SU-DHL-6 (cell line): ENCODE results near the gene ATRIP.

Experiments
- EZH2phosphoT487 ChIP-seq: fragments of 200-600 bp; sonication (generic), shearing (Covaris generic); conservative IDR thresholded peaks from 2 replicates; pipeline ENCODE4 v1.6.1; 2018; ENCODE audit warnings: mild to moderate bottlenecking, antibody characterized with exemption, low read length, moderate library complexity, mixed read lengths
- TF ChIP-seq, protein P1 (sequence below): fragments of 200-600 bp; sonication (generic); IDR thresholded peaks from one replicate; pipeline ENCODE4 v1.5.1; 2017; ENCODE audit warnings: antibody characterized with exemption, mild to moderate bottlenecking, low read length, moderate library complexity; ENCODE audit not compliant: insufficient read depth, poor library complexity, severe bottlenecking

DNA sequence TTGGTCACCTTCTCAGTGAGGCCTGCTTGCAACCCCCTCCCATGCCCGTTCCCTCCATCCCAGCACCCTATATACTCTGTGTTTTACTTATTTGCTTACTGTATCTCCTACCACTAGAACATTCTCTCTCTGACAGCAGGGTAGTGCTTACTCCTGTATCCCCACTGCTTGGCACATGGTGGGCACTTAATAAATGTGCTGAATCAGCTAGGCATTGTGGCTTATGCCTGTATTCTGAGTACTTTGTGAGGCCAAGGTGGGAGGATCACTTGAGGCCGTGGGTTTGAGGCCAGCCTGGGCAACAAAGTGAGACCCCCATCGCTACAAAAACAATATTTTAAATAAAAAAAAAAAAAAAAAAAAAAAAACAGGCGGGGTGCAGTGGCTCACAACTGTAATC lies 65.0 kb downstream of the ATRIP start:
- TF ChIP-seq, protein P1, sequence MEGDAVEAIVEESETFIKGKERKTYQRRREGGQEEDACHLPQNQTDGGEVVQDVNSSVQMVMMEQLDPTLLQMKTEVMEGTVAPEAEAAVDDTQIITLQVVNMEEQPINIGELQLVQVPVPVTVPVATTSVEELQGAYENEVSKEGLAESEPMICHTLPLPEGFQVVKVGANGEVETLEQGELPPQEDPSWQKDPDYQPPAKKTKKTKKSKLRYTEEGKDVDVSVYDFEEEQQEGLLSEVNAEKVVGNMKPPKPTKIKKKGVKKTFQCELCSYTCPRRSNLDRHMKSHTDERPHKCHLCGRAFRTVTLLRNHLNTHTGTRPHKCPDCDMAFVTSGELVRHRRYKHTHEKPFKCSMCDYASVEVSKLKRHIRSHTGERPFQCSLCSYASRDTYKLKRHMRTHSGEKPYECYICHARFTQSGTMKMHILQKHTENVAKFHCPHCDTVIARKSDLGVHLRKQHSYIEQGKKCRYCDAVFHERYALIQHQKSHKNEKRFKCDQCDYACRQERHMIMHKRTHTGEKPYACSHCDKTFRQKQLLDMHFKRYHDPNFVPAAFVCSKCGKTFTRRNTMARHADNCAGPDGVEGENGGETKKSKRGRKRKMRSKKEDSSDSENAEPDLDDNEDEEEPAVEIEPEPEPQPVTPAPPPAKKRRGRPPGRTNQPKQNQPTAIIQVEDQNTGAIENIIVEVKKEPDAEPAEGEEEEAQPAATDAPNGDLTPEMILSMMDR: no peak
- no peak for TF ChIP-seq EZH2phosphoT487
